GM12892 (cell line): Measurements from ENCODE around the gene NANOS3.

Experiments used
- POLR2A ChIP-seq: IDR thresholded peaks from 2 replicates; pipeline ENCODE4 v1.6.1; 2011; ENCODE audit warnings: low read depth, low read length, control low read depth
- POLR2AphosphoS5 ChIP-seq: IDR thresholded peaks from 2 replicates; pipeline ENCODE4 v1.6.1; 2011; ENCODE audit warnings: low read depth, low read length, control low read depth

DNA sequence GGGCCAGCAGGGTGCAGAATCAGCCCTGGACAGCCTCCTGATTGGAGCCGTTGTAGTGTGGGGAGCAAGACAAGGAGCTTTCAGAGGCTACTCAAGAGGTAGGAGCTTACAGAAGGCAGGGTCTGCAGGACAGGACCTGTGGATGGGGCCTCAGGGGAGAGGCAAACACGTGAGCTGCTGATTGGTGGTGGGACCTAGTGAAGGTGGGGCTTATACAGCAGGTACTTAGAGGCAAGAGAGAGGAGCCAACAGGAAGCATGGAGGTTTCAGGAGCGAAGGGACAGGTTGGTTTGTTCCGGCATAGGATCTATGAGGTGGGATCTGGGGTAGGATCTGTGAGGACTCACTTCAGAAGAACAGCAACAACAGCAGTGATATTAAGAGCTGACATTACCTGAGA lies 49.3 kb upstream of the NANOS3 start:
- TF ChIP-seq POLR2A (no peak), POLR2AphosphoS5 (no peak)
